GM20000 (cell line): ENCODE data around the gene ELOVL7.

ENCODE experiments used
- DNase-seq: peaks from one replicate; pipeline ENCODE4 v3.0.0; 2012; ENCODE audit warnings: low spot score
- CTCF ChIP-seq: IDR thresholded peaks from 2 replicates; pipeline ENCODE4 v1.5.1; 2012; ENCODE audit warnings: mild to moderate bottlenecking, control low read depth; ENCODE audit errors: extremely low read depth, missing control alignments

ELOVL7 gene

DNA sequence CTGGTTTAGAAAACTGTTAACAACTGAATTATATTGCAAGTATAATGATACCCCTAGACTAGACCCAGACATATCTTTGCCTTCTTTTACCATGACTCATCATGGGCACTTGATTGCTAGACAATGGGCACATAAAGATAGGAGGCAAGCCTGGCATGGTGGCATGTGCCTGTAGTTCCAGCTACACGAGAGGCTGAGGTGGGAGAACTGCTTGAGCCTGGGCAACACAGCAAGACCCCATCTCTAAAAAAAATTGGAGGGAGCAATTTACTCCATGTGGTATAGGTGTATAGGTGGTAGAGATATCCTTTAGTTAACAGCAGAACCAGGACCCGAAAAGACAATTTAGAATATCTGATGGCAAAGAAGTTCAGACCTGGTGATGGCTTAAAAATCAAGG, 51.6 kb downstream of the ELOVL7 start:
- no peak for DNase-seq
- no peak for TF ChIP-seq CTCF

GRCh38 chr5:60789551-60789950, 54.5 kb downstream of the ELOVL7 start:
- DNase-seq: no peak
- TF ChIP-seq CTCF: no peak

GRCh38 chr5:60788863-60789513, 55.1 kb downstream of the ELOVL7 start:
- no peak for TF ChIP-seq CTCF
- DNase-seq: no peak

DNA sequence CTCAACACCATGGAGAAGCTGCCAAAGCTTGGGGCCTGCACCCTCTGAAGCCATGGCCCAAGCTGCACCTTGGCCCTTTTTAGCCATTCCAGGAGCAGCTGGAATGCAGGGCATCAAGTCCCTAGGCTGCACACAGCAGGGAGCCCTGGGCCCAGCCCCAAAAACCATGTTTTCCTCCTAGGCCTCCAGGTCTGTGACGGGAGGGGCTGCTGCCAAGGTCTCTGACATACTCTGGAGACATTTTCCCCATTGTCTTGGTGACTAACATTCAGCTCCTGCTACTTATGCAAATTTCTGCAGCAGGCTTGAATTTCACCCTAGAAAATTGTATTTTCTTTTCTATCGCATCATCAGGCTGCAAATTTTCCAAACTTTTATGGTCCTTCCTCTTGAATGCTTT, 64.6 kb downstream of the ELOVL7 start:
- no peak for DNase-seq
- no peak for TF ChIP-seq CTCF

DNA sequence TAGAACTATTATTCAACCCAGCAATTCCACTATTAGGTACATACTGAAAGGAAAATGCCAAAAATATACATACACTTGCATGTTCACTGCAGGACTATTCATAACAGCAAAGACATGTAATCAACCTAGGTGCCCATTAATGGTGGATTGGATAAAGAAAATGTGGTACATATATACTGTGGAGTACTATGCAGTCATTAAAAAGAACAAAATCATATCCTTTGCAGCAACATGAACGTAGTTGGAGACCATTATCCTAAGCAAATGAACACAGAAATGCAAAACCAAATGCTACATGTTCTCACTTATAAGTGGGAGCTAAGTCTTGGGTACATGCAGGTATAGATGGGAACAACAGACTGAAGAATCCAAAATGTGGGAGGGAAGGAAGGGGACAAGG, 67.7 kb downstream of the ELOVL7 start:
- no peak for TF ChIP-seq CTCF
- DNase-seq: no peak

DNA sequence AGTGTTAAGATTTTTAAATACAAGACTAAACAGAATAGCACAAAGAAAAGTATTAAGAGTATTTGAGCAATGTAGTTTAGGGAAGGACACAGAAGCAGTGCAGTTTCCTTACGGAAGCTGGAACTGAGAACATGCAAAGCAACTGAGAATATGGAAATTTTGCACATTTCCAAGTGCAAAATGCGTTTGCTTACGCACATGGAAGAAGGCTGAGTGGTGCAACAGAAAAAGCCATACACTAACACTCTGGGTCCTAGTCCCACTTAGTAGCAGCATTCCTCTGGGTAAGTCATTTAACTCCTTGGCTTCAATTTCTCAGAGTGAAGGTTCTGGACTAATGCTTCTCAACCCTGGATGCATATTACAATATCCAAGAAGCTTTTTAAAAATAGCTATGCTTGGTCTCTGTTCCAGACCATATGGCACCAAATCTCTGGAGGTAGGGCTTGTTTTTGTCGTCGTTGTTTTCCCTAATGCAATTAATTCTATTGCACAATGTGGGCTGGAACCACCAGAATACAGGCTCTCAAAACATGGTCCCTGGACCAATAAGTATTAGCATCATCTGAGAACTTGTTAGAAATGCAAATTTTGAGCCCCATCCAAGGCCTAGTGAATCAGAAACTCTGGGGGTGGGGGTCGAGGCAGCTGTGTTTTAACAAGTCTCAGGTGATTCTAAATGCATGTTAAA, 78.9 kb downstream of the ELOVL7 start:
- TF ChIP-seq CTCF: no peak
- no peak for DNase-seq

GRCh38 chr5:60763061-60763460, 81.0 kb downstream of the ELOVL7 start:
- no peak for TF ChIP-seq CTCF
- no peak for DNase-seq
